Stimulated activated CD8-positive, alpha-beta memory T cell treated with anti-CD3 and anti-CD28 coated beads, Interleukin-15, amount 100 ng/mL, for 48 hours (primary cell): Measurements from ENCODE around the gene NPW.

ENCODE experiments used
- DNase-seq, 2 donors: peaks; one replicate each; pipeline ENCODE4 v3.0.0-alpha.2; 2020; ENCODE audit warnings: low read depth in 2 of 2

The NPW gene

GRCh38 chr16:2048116-2048543 is 28.5 kb downstream of the NPW start:
- no peak for DNase-seq

- no peak for DNase-seq
Observed at GRCh38 chr16:2053211-2053610, 33.6 kb downstream of the NPW start.

GRCh38 chr16:2053897-2054296 is 34.3 kb downstream of the NPW start:
- DNase-seq: no peak

GRCh38 chr16:2054543-2055245 is 35.1 kb downstream of the NPW start:
- no peak for DNase-seq

- no peak for DNase-seq
Observed at GRCh38 chr16:2056077-2056476, 36.5 kb downstream of the NPW start.

- DNase-seq: no peak
Observed at GRCh38 chr16:2056681-2057407, 37.3 kb downstream of the NPW start.

- DNase-seq: no peak
Observed at GRCh38 chr16:2057438-2057837, 37.9 kb downstream of the NPW start.

- DNase-seq: no peak
Observed at GRCh38 chr16:2058420-2058819, 38.8 kb downstream of the NPW start.

GRCh38 chr16:2058872-2059271 is 39.3 kb downstream of the NPW start:
- no peak for DNase-seq

GRCh38 chr16:2060346-2060745 is 40.8 kb downstream of the NPW start:
- DNase-seq: no peak

- DNase-seq: no peak
Observed at GRCh38 chr16:2061023-2061422, 41.4 kb downstream of the NPW start.

- no peak for DNase-seq
Observed at GRCh38 chr16:2061526-2061925, 41.9 kb downstream of the NPW start.

- no peak for DNase-seq
Observed at GRCh38 chr16:2062801-2063200, 43.2 kb downstream of the NPW start.

GRCh38 chr16:2063861-2064260 is 44.3 kb downstream of the NPW start:
- DNase-seq: no peak

GRCh38 chr16:2064368-2064945 is 44.9 kb downstream of the NPW start:
- DNase-seq: no peak

GRCh38 chr16:2066139-2066538 is 46.6 kb downstream of the NPW start:
- no peak for DNase-seq
